ENCODE data around the gene FBN1.

DNA sequence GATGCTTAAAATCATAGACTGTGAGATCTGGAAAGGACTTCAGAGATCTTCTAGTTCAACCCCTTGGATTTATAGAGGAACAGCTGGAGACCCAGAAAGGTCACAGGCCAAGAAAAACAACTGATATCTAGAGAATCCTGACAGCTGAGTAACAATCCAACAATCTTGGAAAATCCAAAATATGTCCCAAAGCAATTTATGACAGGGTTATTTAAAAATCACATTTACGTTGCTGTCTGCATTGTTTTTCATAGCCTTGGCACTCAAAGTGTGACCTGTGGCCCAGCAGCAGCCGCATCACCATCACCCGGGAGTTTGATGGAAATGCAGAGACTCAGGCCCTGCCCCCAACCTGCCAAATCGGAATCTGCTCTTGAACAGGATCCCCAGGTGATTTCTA, 78.8 kb downstream of the FBN1 start:
- no peak for TF ChIP-seq POLR2AphosphoS5 (IDR thresholded peaks at IDR 0.05)
- no peak for TF ChIP-seq EP300 (IDR thresholded peaks at IDR 0.05)
- TF ChIP-seq, protein P1, sequence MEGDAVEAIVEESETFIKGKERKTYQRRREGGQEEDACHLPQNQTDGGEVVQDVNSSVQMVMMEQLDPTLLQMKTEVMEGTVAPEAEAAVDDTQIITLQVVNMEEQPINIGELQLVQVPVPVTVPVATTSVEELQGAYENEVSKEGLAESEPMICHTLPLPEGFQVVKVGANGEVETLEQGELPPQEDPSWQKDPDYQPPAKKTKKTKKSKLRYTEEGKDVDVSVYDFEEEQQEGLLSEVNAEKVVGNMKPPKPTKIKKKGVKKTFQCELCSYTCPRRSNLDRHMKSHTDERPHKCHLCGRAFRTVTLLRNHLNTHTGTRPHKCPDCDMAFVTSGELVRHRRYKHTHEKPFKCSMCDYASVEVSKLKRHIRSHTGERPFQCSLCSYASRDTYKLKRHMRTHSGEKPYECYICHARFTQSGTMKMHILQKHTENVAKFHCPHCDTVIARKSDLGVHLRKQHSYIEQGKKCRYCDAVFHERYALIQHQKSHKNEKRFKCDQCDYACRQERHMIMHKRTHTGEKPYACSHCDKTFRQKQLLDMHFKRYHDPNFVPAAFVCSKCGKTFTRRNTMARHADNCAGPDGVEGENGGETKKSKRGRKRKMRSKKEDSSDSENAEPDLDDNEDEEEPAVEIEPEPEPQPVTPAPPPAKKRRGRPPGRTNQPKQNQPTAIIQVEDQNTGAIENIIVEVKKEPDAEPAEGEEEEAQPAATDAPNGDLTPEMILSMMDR (IDR thresholded peaks at IDR 0.05) = no peak

All from upper lobe of left lung (tissue), 4 donors.